Measurements from ENCODE around the gene TUBGCP5. TPM values are rescaled to one million over a fixed set of nuclear protein-coding genes. Genes with fewer than 3 reads are reported as not detected.

The TUBGCP5 gene
- total RNA-seq, 3 donors from 2014 or later (not counting 1 experiment from before 2014, with no cell fraction given) = 14.7 to 20.4 (median 17.5) TPM

DNA sequence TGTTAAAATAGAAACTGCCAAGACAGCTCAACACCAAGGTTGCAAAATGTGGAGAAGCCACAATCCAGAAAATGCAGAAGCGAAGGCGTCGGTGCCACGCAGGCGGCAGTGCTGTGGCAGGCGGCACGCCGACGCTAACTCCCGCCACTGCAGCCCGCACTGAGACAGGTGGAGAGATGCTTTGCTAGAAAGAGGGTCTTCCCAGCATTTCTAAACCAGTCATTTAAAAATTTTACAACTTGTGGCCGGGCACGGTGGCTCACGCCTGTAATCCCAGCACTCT, 82.5 kb downstream of the TUBGCP5 start:
- Histone ChIP-seq H3K4me3 (ENCODE audit: low read length) (no peak overlapping the region), H3K27ac (ENCODE audit: low read length) (no peak overlapping the region), H3K4me1 (ENCODE audit: control insufficient read depth, insufficient read depth, low read length) (no peaks in the 10 kb centered on the region), H3K9me3 (ENCODE audit: control insufficient read depth, insufficient read depth, low read length) (no peaks in the 10 kb centered on the region), H3K27me3 (ENCODE audit: control insufficient read depth, insufficient read depth, low read length) (no peaks in the 10 kb centered on the region), H3K36me3 (ENCODE audit: control insufficient read depth, insufficient read depth, low read length) (no peaks in the 10 kb centered on the region)
- WGBS (ENCODE audit: insufficient coverage) = 71% methylated on average over 14 of the region's 14 CpGs
- DNase-seq (no peak), ATAC-seq (no peak)
- intact Hi-C loops (cut with micrococcal nuclease) = no loop called here
- Mint-ChIP-seq H3K4me1 (peaks cover 0 to 4% of the 10 kb centered on the region in 2 donors), H3K4me3 (no peak overlapping the region), H3K27ac (no peak overlapping the region), H3K27me3 (ENCODE audit: low read depth in 2 of 2) (no peaks in the 10 kb centered on the region), H3K9me3 (no peaks in the 10 kb centered on the region), H3K36me3 (no peaks in the 10 kb centered on the region)
- TF ChIP-seq CTCF (IDR thresholded peaks at IDR 0.05) = no peak

DNA sequence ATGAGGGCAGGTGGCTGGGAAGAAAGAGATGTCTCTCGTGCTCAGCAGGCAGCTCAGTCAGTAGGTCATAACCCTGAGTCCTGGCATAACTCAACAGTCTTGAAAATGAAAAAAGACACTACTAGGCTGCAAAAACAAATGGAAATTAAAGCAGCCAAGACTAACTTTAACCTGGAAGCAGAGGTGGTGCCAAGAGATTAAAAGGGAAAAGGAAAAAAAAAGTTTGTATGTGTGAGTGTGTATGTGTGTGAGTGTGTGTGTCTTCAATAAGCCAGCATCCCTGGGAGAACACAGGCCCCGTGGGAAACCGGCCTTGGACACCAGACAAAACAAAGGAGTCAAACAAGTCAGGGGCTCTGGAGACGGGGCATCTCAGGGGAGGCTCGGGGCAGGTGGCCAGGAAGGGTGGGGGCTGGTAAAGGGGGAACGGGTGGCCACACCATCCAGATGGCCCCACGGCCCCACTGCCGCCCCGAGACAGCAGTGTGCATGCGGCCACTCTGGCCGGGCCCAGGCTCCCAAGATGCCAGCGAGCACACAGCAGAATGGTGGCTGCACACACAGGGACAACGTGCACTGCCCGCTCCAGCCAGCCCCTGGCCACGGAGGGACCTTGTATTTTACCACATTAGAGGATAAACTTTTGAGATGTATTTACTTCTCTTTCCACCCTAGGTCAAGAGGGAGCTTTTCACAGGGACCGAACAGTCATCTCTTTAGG, 83.0 kb downstream of the TUBGCP5 start:
- TF ChIP-seq CTCF (IDR thresholded peaks at IDR 0.05) = no peak
- Mint-ChIP-seq H3K27ac (no peak overlapping the region), H3K9me3 (no peaks in the 10 kb centered on the region), H3K27me3 (ENCODE audit: low read depth in 2 of 2) (no peaks in the 10 kb centered on the region), H3K36me3 (no peaks in the 10 kb centered on the region), H3K4me1 (peaks cover 0 to 4% of the 10 kb centered on the region in 2 donors), H3K4me3 (no peak overlapping the region)
- DNase-seq (no peak), ATAC-seq (no peak)
- H3K9me3 ChIP-seq (ENCODE audit: control insufficient read depth, insufficient read depth, low read length) = no peaks in the 10 kb centered on the region
- intact Hi-C loops (cut with micrococcal nuclease) = no loop called here
- H3K4me3 ChIP-seq (ENCODE audit: low read length) = no peak overlapping the region
- 75% methylated on average over 16 of the region's 16 CpGs for WGBS (ENCODE audit: insufficient coverage)
- no peaks in the 10 kb centered on the region for H3K36me3 ChIP-seq (ENCODE audit: control insufficient read depth, insufficient read depth, low read length)
- no peaks in the 10 kb centered on the region for H3K4me1 ChIP-seq (ENCODE audit: control insufficient read depth, insufficient read depth, low read length)
- H3K27me3 ChIP-seq (ENCODE audit: control insufficient read depth, insufficient read depth, low read length) = no peaks in the 10 kb centered on the region
- H3K27ac ChIP-seq (ENCODE audit: low read length) = no peak overlapping the region

- Mint-ChIP-seq H3K36me3 (no peaks in the 10 kb centered on the region), H3K27ac (no peak overlapping the region), H3K4me1 (peaks cover 0 to 4% of the 10 kb centered on the region in 2 donors), H3K9me3 (no peaks in the 10 kb centered on the region), H3K27me3 (ENCODE audit: low read depth in 2 of 2) (no peaks in the 10 kb centered on the region), H3K4me3 (no peak overlapping the region)
- H3K27me3 ChIP-seq (ENCODE audit: control insufficient read depth, insufficient read depth, low read length) = no peaks in the 10 kb centered on the region
- no peaks in the 10 kb centered on the region for H3K4me1 ChIP-seq (ENCODE audit: control insufficient read depth, insufficient read depth, low read length)
- no peak overlapping the region for H3K4me3 ChIP-seq (ENCODE audit: low read length)
- no peaks in the 10 kb centered on the region for H3K36me3 ChIP-seq (ENCODE audit: control insufficient read depth, insufficient read depth, low read length)
- DNase-seq (no peak), ATAC-seq (no peak)
- TF ChIP-seq CTCF (IDR thresholded peaks at IDR 0.05) = no peak
- WGBS (ENCODE audit: insufficient coverage) = 83% methylated on average over 6 of the region's 6 CpGs
- no peak overlapping the region for H3K27ac ChIP-seq (ENCODE audit: low read length)
- intact Hi-C loops (cut with micrococcal nuclease) = no loop called here
- no peaks in the 10 kb centered on the region for H3K9me3 ChIP-seq (ENCODE audit: control insufficient read depth, insufficient read depth, low read length)
Measured at GRCh38 chr15:22955544-22956119, 83.7 kb downstream of the TUBGCP5 start.

Data from natural killer cell (primary cell).